ENCODE results near the gene RNF212B. TPM values are rescaled to one million over a fixed set of nuclear protein-coding genes. Genes with fewer than 3 reads are reported as not detected.

Gene RNF212B
- polyA plus RNA-seq, 2 of the 4 experiments (the other 2 are of a cell fraction), result not detected

DNA sequence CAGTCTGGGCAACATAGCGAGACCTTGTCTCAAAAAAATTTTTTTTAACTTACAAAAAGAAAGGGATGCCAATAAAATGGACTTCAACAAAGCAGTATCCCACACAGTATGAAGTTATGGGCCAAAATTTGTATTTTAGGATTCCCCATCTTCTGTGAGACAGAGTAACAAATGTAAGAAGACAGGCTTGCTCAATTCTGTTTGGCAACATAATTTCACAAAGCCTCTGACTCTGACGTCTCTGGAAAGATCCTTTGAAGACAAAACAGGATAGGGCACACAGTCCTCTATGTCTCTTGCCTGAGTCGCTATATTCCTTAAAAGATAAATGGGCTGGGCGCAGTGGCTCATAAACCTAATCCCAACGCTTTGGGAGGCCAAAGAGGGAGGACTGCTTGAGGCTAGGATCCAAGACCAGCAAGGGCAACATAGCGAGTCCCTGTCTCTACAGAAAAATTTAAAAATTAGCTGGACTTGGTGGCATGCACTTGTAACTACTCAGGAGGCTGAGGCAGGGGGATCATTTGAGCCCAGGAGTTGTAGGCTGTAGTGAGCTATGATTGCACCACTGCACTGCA, 49.3 kb downstream of the RNF212B start:
- Histone ChIP-seq H3K4me2 (peak overlapping the region; percentile 93), H3K4me1 (peaks cover 18% of the 10 kb centered on the region), H3K4me3 (peak overlapping the region; percentile 57), H3K27ac (peak overlapping the region; percentile 86 to 93), H3K9me3 (no peaks in the 10 kb centered on the region)
- WGBS (ENCODE audit: missing lambda C conversion rate), result 82% methylated on average over 6 of the region's 6 CpGs
- POLR2A ChIA-PET, result interaction anchor here (0.8 to 2.5 kb wide), 5 partner anchors 10 to 192 kb away, joined by 3 to 19 read pairs (median 7); partner anchors contain the start of genes BCL2L2, C14orf119, PABPN1 and PPP1R3E
- ATAC-seq, result no peak
- no peak for FAIRE-seq
- CTCF ChIA-PET, result interaction anchor here (0.5 to 14.2 kb wide), 8 partner anchors 11 to 946 kb away, joined by 3 to 161 read pairs (median 4); partner anchors contain the start of gene PPP1R3E
- TF ChIP-seq ZSCAN20 (CRISPR knock-in tag; IDR thresholded peaks at IDR 0.05) (no peak), FOSB (CRISPR knock-in tag; IDR thresholded peaks at IDR 0.05) (no peak), SREBF2 (IDR thresholded peaks at IDR 0.05) (no peak), HEYL (CRISPR knock-in tag; IDR thresholded peaks at IDR 0.05) (no peak), HOXB5 (CRISPR knock-in tag; IDR thresholded peaks at IDR 0.05) (no peak), CHD2 (IDR thresholded peaks at IDR 0.05; ENCODE audit: low read length, partially characterized antibody) (no peak), EHF (CRISPR knock-in tag; IDR thresholded peaks at IDR 0.05) (no peak)
- TF ChIP-seq, protein P1, sequence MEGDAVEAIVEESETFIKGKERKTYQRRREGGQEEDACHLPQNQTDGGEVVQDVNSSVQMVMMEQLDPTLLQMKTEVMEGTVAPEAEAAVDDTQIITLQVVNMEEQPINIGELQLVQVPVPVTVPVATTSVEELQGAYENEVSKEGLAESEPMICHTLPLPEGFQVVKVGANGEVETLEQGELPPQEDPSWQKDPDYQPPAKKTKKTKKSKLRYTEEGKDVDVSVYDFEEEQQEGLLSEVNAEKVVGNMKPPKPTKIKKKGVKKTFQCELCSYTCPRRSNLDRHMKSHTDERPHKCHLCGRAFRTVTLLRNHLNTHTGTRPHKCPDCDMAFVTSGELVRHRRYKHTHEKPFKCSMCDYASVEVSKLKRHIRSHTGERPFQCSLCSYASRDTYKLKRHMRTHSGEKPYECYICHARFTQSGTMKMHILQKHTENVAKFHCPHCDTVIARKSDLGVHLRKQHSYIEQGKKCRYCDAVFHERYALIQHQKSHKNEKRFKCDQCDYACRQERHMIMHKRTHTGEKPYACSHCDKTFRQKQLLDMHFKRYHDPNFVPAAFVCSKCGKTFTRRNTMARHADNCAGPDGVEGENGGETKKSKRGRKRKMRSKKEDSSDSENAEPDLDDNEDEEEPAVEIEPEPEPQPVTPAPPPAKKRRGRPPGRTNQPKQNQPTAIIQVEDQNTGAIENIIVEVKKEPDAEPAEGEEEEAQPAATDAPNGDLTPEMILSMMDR (IDR thresholded peaks at IDR 0.05), result no peak
- TF ChIP-seq, protein P2, sequence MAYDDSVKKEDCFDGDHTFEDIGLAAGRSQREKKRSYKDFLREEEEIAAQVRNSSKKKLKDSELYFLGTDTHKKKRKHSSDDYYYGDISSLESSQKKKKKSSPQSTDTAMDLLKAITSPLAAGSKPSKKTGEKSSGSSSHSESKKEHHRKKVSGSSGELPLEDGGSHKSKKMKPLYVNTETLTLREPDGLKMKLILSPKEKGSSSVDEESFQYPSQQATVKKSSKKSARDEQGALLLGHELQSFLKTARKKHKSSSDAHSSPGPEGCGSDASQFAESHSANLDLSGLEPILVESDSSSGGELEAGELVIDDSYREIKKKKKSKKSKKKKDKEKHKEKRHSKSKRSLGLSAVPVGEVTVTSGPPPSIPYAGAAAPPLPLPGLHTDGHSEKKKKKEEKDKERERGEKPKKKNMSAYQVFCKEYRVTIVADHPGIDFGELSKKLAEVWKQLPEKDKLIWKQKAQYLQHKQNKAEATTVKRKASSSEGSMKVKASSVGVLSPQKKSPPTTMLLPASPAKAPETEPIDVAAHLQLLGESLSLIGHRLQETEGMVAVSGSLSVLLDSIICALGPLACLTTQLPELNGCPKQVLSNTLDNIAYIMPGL (CRISPR knock-in tag; IDR thresholded peaks at IDR 0.05; ENCODE audit: borderline replicate concordance), result no peak
- TF ChIP-seq, protein P3, sequence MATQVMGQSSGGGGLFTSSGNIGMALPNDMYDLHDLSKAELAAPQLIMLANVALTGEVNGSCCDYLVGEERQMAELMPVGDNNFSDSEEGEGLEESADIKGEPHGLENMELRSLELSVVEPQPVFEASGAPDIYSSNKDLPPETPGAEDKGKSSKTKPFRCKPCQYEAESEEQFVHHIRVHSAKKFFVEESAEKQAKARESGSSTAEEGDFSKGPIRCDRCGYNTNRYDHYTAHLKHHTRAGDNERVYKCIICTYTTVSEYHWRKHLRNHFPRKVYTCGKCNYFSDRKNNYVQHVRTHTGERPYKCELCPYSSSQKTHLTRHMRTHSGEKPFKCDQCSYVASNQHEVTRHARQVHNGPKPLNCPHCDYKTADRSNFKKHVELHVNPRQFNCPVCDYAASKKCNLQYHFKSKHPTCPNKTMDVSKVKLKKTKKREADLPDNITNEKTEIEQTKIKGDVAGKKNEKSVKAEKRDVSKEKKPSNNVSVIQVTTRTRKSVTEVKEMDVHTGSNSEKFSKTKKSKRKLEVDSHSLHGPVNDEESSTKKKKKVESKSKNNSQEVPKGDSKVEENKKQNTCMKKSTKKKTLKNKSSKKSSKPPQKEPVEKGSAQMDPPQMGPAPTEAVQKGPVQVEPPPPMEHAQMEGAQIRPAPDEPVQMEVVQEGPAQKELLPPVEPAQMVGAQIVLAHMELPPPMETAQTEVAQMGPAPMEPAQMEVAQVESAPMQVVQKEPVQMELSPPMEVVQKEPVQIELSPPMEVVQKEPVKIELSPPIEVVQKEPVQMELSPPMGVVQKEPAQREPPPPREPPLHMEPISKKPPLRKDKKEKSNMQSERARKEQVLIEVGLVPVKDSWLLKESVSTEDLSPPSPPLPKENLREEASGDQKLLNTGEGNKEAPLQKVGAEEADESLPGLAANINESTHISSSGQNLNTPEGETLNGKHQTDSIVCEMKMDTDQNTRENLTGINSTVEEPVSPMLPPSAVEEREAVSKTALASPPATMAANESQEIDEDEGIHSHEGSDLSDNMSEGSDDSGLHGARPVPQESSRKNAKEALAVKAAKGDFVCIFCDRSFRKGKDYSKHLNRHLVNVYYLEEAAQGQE (IDR thresholded peaks at IDR 0.05), result no peak
- no peak for DNase-seq (ENCODE audit: low read depth in 1 of 2, low spot score in 1 of 2)

DNA sequence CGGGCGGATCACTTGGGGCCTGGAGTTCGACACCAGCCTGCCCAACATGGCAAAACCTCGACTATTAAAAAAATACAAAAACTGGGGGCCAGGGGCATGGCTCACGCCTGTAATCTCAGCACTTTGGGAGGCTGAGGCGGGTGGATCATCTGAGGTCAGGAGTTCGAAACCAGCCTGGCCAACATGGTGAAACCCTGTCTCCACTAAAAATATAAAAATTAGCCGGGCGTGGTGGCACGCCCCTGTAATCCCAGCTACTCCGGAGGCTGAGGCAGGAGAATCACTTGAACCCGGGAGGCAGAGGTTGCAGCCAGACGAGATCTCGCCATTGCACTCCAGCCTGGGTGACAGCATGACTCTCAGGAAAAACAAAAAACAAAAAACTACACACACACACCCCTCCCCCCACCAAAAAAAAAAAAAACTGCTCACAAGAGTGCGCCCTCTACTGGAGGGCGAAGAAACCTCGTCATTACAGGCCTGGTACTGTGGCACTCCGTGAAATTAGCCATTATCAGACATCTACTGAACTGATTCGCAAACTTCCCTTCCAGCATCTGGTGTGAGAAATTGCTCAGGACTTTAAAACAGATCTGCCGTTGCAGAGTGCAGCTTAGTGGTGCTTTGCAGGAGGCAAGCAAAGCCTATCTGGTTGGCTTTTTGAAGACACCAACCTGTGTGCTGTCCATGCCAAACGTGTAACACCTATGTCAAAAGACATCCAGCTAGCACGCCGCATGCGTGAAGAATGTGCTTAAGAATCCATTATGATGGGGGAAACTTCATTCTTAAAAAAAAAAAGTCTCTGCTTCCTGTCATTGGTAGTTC, 57.2 kb downstream of the RNF212B start:
- ATAC-seq (peak; percentile 71 to 87; a peak in 5 of 6 replicates), DNase-seq (ENCODE audit: low read depth in 1 of 2, low spot score in 1 of 2) (peak in 1 of 2 experiments; percentile 55), FAIRE-seq (no peak)
- ChIA-PET CTCF (interaction anchor here (0.6 to 12.8 kb wide), 39 partner anchors 8 to 265 kb away, joined by 3 to 254 read pairs (median 3); partner anchors contain the start of genes BCL2L2, HOMEZ, PABPN1 and RNF212B), POLR2A (interaction anchor here (0.5 to 0.9 kb wide), 2 partner anchors 29 to 65 kb away, joined by 3 to 6 read pairs; no protein-coding TSS in a partner anchor)
- 39% methylated on average over 24 of the region's 24 CpGs for WGBS (ENCODE audit: missing lambda C conversion rate)
- Histone ChIP-seq H3K9me3 (no peaks in the 10 kb centered on the region), H3K27ac (peak overlapping the region; percentile 42 to 66; a peak in 4 of 6 replicates), H3K4me3 (peak overlapping the region; percentile 27; the same call in 2 of the 3 replicates), H3K4me1 (peaks cover 2% of the 10 kb centered on the region; the same call in 2 of the 3 replicates), H3K4me2 (peak overlapping the region; percentile 67)
- TF ChIP-seq SREBF2 (IDR thresholded peaks at IDR 0.05) (no peak), RFX5 (IDR thresholded peaks at IDR 0.05) (no peak), ESRRA (IDR thresholded peaks at IDR 0.05; ENCODE audit: borderline replicate concordance, low read length) (no peak), NR3C1 (IDR thresholded peaks at IDR 0.05) (no peak), JUN (IDR thresholded peaks at IDR 0.05) (0 out of 5 replicates have a peak, but pooled peaks of 1 of the 2 experiments have one; percentile 32), KDM1A (IDR thresholded peaks at IDR 0.05; ENCODE audit: low read depth) (no peak), SMC3 (IDR thresholded peaks at IDR 0.05) (peak; percentile 59; the same call in 2 of the 3 replicates), RAD21 (conservative IDR thresholded peaks at IDR 0.05 in 1 of 2, IDR thresholded peaks at IDR 0.05 in 1 of 2) (peak; percentile 37 to 45; a peak in 4 of 5 replicates), EHF (CRISPR knock-in tag; IDR thresholded peaks at IDR 0.05) (no peak), RARB (CRISPR knock-in tag; IDR thresholded peaks at IDR 0.05) (no peak)
- TF ChIP-seq, protein P2 (CRISPR knock-in tag; IDR thresholded peaks at IDR 0.05; ENCODE audit: borderline replicate concordance), result no peak
- TF ChIP-seq, protein P3 (IDR thresholded peaks at IDR 0.05), result no peak
